22Rv1 (cell line): ENCODE data around the gene FAM83G.

ENCODE experiments used
- H3K27ac ChIP-seq: fragments of 450-650 bp; 2 replicates; pipeline ENCODE4 v1.5.1; 2017
- CTCF ChIP-seq: fragments of 450-650 bp; IDR thresholded peaks from 2 replicates; pipeline ENCODE4 v1.5.1; 2017; ENCODE audit warnings: mild to moderate bottlenecking
- ZFX ChIP-seq: fragments of 450-650 bp; IDR thresholded peaks from 2 replicates; pipeline ENCODE4 v1.6.1; 2017; ENCODE audit warnings: antibody characterized with exemption, borderline replicate concordance

Gene FAM83G

GRCh38 chr17:19019041-19019941, 14.7 kb upstream of the FAM83G start:
- no peak for TF ChIP-seq CTCF
- TF ChIP-seq ZFX, result no peak
- no peak overlapping the region for H3K27ac ChIP-seq

DNA sequence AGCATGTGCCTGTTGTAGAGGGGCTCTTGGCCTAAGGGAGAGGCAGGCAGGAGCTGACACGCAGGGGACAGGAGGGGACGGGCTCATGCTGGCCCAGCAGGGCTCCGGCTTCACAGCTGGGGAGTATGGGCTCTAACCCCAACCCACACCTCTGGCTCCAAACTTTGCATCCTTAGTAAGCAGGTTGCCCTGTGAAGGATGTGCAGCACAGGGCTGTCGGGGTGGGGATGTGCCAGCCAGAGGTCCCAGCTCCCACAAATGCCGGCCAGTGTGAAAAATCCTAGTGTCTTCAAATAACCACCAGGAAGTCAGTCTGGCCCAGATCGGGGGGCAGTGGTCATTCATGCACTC, 14.0 kb upstream of the FAM83G start:
- TF ChIP-seq ZFX (no peak), CTCF (no peak)
- H3K27ac ChIP-seq, result no peak overlapping the region

DNA sequence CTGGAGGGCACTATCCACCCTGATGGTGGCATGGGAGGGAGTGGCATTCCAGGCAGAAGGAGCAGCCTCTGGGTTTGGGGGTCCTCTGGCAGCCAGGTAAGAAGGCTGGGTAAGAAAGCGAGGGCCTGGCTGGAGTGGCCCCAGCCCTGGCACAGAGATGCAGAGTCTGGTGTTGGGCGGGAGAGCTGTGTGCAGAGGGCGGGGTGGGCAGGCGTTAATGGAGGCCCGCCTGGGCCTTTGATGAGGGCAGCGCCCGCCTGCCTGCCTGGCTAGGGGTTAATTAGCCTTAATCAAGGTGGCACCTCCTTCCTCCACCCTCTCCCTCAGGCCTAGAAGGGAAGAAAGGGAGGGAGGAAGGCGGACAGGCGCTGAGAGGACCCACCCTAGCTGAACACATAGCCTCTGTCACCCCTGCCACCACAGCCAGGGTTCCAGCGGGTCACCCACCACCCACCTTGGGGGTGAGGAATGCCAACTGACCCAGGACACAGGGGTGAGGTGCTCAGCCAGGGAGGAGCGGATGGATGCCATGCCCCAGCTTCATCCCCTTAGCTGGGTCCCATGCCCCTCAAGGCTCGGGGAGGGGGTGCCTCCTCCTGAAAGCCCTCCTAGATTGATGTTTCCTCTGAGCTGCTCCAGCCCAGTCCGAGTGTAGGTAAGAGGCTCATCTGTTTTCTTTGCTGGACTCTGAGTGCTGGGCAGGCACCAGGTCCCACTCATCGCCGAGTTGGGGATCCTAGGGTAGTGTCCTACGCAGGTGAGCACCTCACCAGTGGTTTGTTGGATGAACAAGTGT, 13.4 kb upstream of the FAM83G start:
- H3K27ac ChIP-seq, result no peak overlapping the region
- TF ChIP-seq ZFX (no peak), CTCF (no peak)

- no peak overlapping the region for H3K27ac ChIP-seq
- no peak for TF ChIP-seq CTCF
- no peak for TF ChIP-seq ZFX
These were observed 12.8 kb upstream of the FAM83G start for GRCh38 chr17:19017401-19017800.

DNA sequence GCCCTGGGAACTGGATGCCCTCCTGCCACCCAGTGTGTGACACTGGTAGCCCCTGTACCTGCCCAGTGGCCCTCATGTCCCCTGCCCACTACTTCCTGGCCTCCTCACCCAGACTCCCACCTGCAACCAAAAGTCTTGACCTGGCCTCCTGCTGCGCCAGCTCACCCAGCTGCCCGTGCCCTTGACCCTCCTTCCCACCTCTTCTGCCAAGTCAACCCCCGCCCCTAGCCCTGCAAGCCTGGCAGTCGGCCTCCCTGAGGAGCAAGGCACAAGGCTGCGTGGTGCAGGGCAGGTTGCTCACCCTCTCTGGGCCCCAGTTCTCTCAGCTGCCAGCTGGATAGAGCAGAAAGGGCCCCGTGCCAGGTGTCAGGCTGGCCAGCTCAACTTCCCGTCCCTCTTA, 12.3 kb upstream of the FAM83G start:
- no peak overlapping the region for H3K27ac ChIP-seq
- TF ChIP-seq ZFX, result no peak
- no peak for TF ChIP-seq CTCF

DNA sequence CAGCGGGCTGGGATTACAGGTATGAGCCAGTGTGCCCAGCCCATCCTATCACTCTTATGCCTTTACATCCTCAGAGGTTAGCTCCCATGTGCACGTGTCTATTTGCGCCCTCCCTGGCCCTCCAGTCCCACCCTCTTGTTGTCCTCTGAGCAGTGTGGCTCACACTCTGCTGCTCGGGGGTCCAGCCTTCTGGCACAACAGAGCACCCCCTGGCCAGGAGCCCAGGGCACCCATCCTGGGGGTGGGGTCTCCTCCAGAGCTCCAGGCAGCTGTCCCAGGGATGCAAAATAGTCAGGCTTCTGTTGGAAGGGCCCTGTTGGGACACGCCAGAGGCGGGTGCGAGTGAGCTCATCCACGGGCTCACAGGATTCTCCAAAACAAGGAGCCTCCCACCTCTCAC, 11.7 kb upstream of the FAM83G start:
- TF ChIP-seq CTCF (no peak), ZFX (no peak)
- H3K27ac ChIP-seq, result no peak overlapping the region

GRCh38 chr17:19015428-19015827, 10.9 kb upstream of the FAM83G start:
- no peak overlapping the region for H3K27ac ChIP-seq
- TF ChIP-seq ZFX, result no peak
- no peak for TF ChIP-seq CTCF
